GM23338 (cell line): Measurements from ENCODE around the gene EXOSC5. TPM values are rescaled to one million over a fixed set of nuclear protein-coding genes. Genes with fewer than 3 reads are reported as not detected.
A peak's percentile ranks its signal among the peaks of the same experiment; 100 is the strongest.

Experiments
- ATAC-seq: fragments of 200-7000 bp; cut with Tn5 transposase; 3 replicates; pipeline ENCODE4 v1.9.1; 2020
- DNase-seq: peaks from one replicate; pipeline ENCODE4 v3.0.0-alpha.2; 2015; ENCODE audit warnings: low spot score
- H2AFZ ChIP-seq: fragments of 200-600 bp; sonication (generic); 2 replicates; pipeline ENCODE4 v1.8.0; 2016; ENCODE audit warnings: antibody characterized with exemption, mild to moderate bottlenecking, moderate library complexity
- H3F3A ChIP-seq: fragments of 200-600 bp; sonication (generic); replicated peaks from 2 replicates; pipeline ENCODE4 v1.8.0; 2017; ENCODE audit warnings: antibody characterized with exemption, mixed run types, low read depth
- H3K27ac ChIP-seq: fragments of 200-600 bp; sonication (generic); 2 replicates; pipeline ENCODE4 v1.6.1; 2016; ENCODE audit warnings: low read depth
- H3K27me3 ChIP-seq: fragments of 200-600 bp; sonication (generic); 2 replicates; pipeline ENCODE4 v1.8.0; 2016; ENCODE audit warnings: mild to moderate bottlenecking, mixed run types, moderate library complexity; ENCODE audit not compliant: insufficient read depth
- H3K36me3 ChIP-seq: fragments of 200-600 bp; sonication (generic); 2 replicates; pipeline ENCODE4 v1.8.0; 2016; ENCODE audit warnings: mild to moderate bottlenecking; ENCODE audit not compliant: insufficient read depth
- H3K4me1 ChIP-seq: fragments of 200-600 bp; sonication (generic); 2 replicates; pipeline ENCODE4 v1.8.0; 2016; ENCODE audit warnings: mild to moderate bottlenecking, moderate library complexity; ENCODE audit not compliant: insufficient read depth
- H3K4me2 ChIP-seq: fragments of 200-600 bp; sonication (generic); 2 replicates; pipeline ENCODE4 v1.7.1; 2017; ENCODE audit warnings: mixed run types
- H3K4me3 ChIP-seq: fragments of 200-600 bp; sonication (generic); 2 replicates; pipeline ENCODE4 v1.6.1; 2016; ENCODE audit warnings: mixed run types
- H3K79me2 ChIP-seq: fragments of 200-600 bp; sonication (generic); replicated peaks from 2 replicates; pipeline ENCODE4 v1.8.0; 2017; ENCODE audit warnings: mild to moderate bottlenecking; ENCODE audit not compliant: insufficient read depth
- H3K9me2 ChIP-seq: fragments of 200-600 bp; sonication (generic); 2 replicates; pipeline ENCODE4 v1.8.0; 2017; ENCODE audit not compliant: insufficient read depth
- H4K20me1 ChIP-seq: fragments of 200-600 bp; sonication (generic); replicated peaks from 2 replicates; pipeline ENCODE4 v1.8.0; 2017; ENCODE audit warnings: mild to moderate bottlenecking; ENCODE audit not compliant: insufficient read depth
- H3K27ac Mint-ChIP-seq: 2 replicates; pipeline ENCODE4 v1.8.0; 2020; ENCODE audit warnings: inconsistent platforms, mild to moderate bottlenecking, moderate library complexity, mixed read lengths
- H3K27me3 Mint-ChIP-seq: 3 replicates; pipeline ENCODE4 v1.8.0; 2022; ENCODE audit warnings: low read depth, mild to moderate bottlenecking, moderate library complexity, mixed read lengths, inconsistent platforms; ENCODE audit not compliant: insufficient read depth, poor library complexity
- H3K36me3 Mint-ChIP-seq: 3 replicates; pipeline ENCODE4 v1.8.0; 2021; ENCODE audit warnings: low read depth, mild to moderate bottlenecking, inconsistent platforms, moderate library complexity, mixed read lengths
- H3K4me1 Mint-ChIP-seq: 3 replicates; pipeline ENCODE4 v1.8.0; 2020; ENCODE audit warnings: mild to moderate bottlenecking, inconsistent platforms, mixed read lengths
- H3K4me3 Mint-ChIP-seq: 3 replicates; pipeline ENCODE4 v1.8.0; 2021; ENCODE audit warnings: moderate library complexity, mild to moderate bottlenecking, inconsistent platforms, mixed read lengths
- H3K9me3 Mint-ChIP-seq: 3 replicates; pipeline ENCODE4 v1.8.0; 2020; ENCODE audit warnings: moderate library complexity, mild to moderate bottlenecking, inconsistent platforms, mixed read lengths
- CREB1 ChIP-seq: fragments of 250-450 bp; sonication (Bioruptor Pico); IDR thresholded peaks from 2 replicates; pipeline ENCODE4 v1.5.0; 2020; ENCODE audit warnings: low read depth, mild to moderate bottlenecking, moderate library complexity
- EZH2 ChIP-seq: fragments of 200-600 bp; sonication (generic); IDR thresholded peaks from one replicate; pipeline ENCODE4 v1.8.0; 2017; ENCODE audit warnings: antibody characterized with exemption, mild to moderate bottlenecking, low read depth; ENCODE audit not compliant: unreplicated experiment
- EZH2phosphoT487 ChIP-seq: fragments of 200-600 bp; sonication (generic); IDR thresholded peaks from one replicate; pipeline ENCODE4 v1.8.1; 2018; ENCODE audit warnings: antibody characterized with exemption; ENCODE audit not compliant: unreplicated experiment
- JUNB ChIP-seq: IDR thresholded peaks from one replicate; pipeline ENCODE4 v1.6.1; 2016; ENCODE audit warnings: antibody characterized with exemption; ENCODE audit not compliant: unreplicated experiment
- NANOG ChIP-seq: IDR thresholded peaks from 2 replicates; pipeline ENCODE4 v1.6.1; 2016; ENCODE audit warnings: antibody characterized with exemption, borderline replicate concordance
- POLR2AphosphoS5 ChIP-seq: IDR thresholded peaks from 2 replicates; pipeline ENCODE4 v1.6.1; 2016; ENCODE audit warnings: antibody characterized with exemption, low read depth
- STAT1 ChIP-seq: IDR thresholded peaks from one replicate; pipeline ENCODE4 v1.6.1; 2016; ENCODE audit warnings: antibody characterized with exemption; ENCODE audit not compliant: unreplicated experiment
- ZNF114 ChIP-seq: fragments of 250-450 bp; sonication (Bioruptor Pico); IDR thresholded peaks from 2 replicates; pipeline ENCODE4 v1.5.0; 2020; ENCODE audit warnings: mild to moderate bottlenecking, moderate library complexity
- ZNF331 ChIP-seq: fragments of 250-450 bp; sonication (Bioruptor Pico); IDR thresholded peaks from 2 replicates; pipeline ENCODE4 v1.5.0; 2020; ENCODE audit warnings: low read depth, mild to moderate bottlenecking, moderate library complexity
- polyA plus RNA-seq: library from polyadenylated mRNA; unstranded; fragments of >200 nt; fragmentation: Nextera tagmentation; extraction: Ambion mirVana; gene quantifications from 2 replicates; pipeline ENCODE4 v1.2.1, GENCODE V29; 2016
- total RNA-seq: library from RNA; depleted of rRNA; stranded (reverse); fragments of >200 nt; shearing (Covaris generic); gene quantifications from 2 replicates; pipeline ENCODE4 v1.2.3, GENCODE V29; 2014
- TF ChIP-seq, protein P1 (sequence below): IDR thresholded peaks from one replicate; pipeline ENCODE4 v1.6.1; 2018; ENCODE audit warnings: antibody characterized with exemption; ENCODE audit not compliant: unreplicated experiment
- TF ChIP-seq, protein P2 (sequence below): IDR thresholded peaks from 2 replicates; pipeline ENCODE4 v1.6.1; 2016; ENCODE audit warnings: antibody characterized with exemption
- TF ChIP-seq, protein P3 (sequence below), 2 experiments: fragments of 200-600 bp in 1 of 2; sonication (generic) in 1 of 2; conservative IDR thresholded peaks; 2 replicates each; pipeline versions ENCODE4 v1.5.1 to v1.6.1; 2016 to 2017; ENCODE audit warnings: antibody characterized with exemption in 2 of 2, low read depth in 2 of 2, mild to moderate bottlenecking in 2 of 2, moderate library complexity in 1 of 2

EXOSC5 gene
- total and polyA plus RNA-seq, 2 experiments from 2014 or later, result 65.1 to 125 TPM

DNA sequence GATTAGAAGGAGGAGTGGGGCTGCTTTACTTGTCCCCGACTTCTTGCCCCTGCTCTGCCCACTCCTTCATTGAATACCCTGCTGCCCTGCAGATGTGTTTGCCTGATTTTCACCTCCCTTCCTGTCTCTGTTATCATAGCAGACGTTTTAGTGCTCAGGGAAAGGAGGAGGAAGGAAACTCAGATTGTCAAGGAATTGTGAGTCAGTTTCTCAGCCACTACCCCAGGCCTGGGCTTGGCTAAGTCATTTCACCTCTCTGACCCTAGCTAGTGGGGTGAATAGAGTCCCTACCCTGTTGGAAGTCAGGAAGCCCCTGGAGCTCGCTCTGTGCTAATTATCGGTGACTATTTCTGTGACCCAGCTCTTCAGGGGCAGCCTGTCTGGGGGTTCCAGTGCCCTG is 4.3 kb upstream of the EXOSC5 start (continued):
- TF ChIP-seq, protein P1, sequence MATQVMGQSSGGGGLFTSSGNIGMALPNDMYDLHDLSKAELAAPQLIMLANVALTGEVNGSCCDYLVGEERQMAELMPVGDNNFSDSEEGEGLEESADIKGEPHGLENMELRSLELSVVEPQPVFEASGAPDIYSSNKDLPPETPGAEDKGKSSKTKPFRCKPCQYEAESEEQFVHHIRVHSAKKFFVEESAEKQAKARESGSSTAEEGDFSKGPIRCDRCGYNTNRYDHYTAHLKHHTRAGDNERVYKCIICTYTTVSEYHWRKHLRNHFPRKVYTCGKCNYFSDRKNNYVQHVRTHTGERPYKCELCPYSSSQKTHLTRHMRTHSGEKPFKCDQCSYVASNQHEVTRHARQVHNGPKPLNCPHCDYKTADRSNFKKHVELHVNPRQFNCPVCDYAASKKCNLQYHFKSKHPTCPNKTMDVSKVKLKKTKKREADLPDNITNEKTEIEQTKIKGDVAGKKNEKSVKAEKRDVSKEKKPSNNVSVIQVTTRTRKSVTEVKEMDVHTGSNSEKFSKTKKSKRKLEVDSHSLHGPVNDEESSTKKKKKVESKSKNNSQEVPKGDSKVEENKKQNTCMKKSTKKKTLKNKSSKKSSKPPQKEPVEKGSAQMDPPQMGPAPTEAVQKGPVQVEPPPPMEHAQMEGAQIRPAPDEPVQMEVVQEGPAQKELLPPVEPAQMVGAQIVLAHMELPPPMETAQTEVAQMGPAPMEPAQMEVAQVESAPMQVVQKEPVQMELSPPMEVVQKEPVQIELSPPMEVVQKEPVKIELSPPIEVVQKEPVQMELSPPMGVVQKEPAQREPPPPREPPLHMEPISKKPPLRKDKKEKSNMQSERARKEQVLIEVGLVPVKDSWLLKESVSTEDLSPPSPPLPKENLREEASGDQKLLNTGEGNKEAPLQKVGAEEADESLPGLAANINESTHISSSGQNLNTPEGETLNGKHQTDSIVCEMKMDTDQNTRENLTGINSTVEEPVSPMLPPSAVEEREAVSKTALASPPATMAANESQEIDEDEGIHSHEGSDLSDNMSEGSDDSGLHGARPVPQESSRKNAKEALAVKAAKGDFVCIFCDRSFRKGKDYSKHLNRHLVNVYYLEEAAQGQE, result no peak
- no peak for TF ChIP-seq EZH2
- no peak for TF ChIP-seq JUNB
- no peak for TF ChIP-seq ZNF331 (CRISPR knock-in tag)
- TF ChIP-seq, protein P2, sequence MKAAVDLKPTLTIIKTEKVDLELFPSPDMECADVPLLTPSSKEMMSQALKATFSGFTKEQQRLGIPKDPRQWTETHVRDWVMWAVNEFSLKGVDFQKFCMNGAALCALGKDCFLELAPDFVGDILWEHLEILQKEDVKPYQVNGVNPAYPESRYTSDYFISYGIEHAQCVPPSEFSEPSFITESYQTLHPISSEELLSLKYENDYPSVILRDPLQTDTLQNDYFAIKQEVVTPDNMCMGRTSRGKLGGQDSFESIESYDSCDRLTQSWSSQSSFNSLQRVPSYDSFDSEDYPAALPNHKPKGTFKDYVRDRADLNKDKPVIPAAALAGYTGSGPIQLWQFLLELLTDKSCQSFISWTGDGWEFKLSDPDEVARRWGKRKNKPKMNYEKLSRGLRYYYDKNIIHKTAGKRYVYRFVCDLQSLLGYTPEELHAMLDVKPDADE, result no peak

DNA sequence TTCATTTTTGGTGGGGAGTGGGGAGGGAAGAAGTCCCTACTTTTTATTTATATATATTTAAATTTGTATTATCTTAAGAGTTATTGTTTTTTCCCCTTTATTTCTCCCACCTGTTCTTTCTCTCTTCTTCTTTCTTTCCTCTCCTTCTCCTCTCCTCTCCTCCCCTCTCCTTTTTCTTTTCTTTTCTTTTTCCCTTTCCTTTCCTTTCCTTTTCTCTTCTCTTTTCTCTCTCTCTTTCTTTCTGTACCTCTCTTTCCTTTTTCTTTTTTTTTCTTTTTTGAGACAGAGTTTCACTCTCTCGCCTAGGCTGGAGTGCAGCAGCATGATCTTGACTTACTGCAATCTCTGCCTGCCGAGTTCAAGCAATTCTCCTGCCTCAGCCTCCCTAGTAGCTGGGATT is 2.4 kb upstream of the EXOSC5 start:
- Histone ChIP-seq H3K4me1 (peaks cover 12% of the 10 kb centered on the region; the same call in 1 of the 2 replicates), H3K4me2 (no peak overlapping the region), H3K36me3 (no peaks in the 10 kb centered on the region), H3K9me2 (no peaks in the 10 kb centered on the region), H3K79me2 (peaks cover 35% of the 10 kb centered on the region), H3K27ac (no peak overlapping the region), H3K27me3 (no peaks in the 10 kb centered on the region), H3K4me3 (no peak overlapping the region), H2AFZ (no peak overlapping the region), H3F3A (no peaks in the 10 kb centered on the region), H4K20me1 (peaks cover 3% of the 10 kb centered on the region)
- Mint-ChIP-seq H3K27me3 (peaks cover 6% of the 10 kb centered on the region), H3K4me1 (peaks cover 19% of the 10 kb centered on the region), H3K9me3 (no peaks in the 10 kb centered on the region), H3K27ac (no peak overlapping the region), H3K4me3 (peak overlapping the region; percentile 38; the same call in 2 of the 3 replicates), H3K36me3 (peaks cover 9% of the 10 kb centered on the region)
- ATAC-seq, result no peak
- DNase-seq, result no peak
- TF ChIP-seq ZNF331 (CRISPR knock-in tag) (no peak), EZH2phosphoT487 (no peak), NANOG (no peak), JUNB (no peak), POLR2AphosphoS5 (no peak), EZH2 (no peak), ZNF114 (no peak), STAT1 (no peak), CREB1 (CRISPR knock-in tag) (no peak)
- TF ChIP-seq, protein P1, result no peak
- TF ChIP-seq, protein P2, result no peak
- TF ChIP-seq, protein P3, sequence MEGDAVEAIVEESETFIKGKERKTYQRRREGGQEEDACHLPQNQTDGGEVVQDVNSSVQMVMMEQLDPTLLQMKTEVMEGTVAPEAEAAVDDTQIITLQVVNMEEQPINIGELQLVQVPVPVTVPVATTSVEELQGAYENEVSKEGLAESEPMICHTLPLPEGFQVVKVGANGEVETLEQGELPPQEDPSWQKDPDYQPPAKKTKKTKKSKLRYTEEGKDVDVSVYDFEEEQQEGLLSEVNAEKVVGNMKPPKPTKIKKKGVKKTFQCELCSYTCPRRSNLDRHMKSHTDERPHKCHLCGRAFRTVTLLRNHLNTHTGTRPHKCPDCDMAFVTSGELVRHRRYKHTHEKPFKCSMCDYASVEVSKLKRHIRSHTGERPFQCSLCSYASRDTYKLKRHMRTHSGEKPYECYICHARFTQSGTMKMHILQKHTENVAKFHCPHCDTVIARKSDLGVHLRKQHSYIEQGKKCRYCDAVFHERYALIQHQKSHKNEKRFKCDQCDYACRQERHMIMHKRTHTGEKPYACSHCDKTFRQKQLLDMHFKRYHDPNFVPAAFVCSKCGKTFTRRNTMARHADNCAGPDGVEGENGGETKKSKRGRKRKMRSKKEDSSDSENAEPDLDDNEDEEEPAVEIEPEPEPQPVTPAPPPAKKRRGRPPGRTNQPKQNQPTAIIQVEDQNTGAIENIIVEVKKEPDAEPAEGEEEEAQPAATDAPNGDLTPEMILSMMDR (conservative IDR thresholded peaks at IDR 0.05; ENCODE audit: low read depth in 2 of 2), result no peak
